IPS-NIHi11 (cell line): ENCODE measurements around the gene CABP2.
"Not testable (repeated sequence)": the region's sequence is repeated elsewhere in the genome, so short reads cannot be mapped to it uniquely, and the experiment has no call there.

ENCODE experiments used
- DNase-seq: peaks from one replicate; pipeline ENCODE4 v3.0.0; 2012; ENCODE audit warnings: mixed read lengths, low spot score

The CABP2 gene

DNA sequence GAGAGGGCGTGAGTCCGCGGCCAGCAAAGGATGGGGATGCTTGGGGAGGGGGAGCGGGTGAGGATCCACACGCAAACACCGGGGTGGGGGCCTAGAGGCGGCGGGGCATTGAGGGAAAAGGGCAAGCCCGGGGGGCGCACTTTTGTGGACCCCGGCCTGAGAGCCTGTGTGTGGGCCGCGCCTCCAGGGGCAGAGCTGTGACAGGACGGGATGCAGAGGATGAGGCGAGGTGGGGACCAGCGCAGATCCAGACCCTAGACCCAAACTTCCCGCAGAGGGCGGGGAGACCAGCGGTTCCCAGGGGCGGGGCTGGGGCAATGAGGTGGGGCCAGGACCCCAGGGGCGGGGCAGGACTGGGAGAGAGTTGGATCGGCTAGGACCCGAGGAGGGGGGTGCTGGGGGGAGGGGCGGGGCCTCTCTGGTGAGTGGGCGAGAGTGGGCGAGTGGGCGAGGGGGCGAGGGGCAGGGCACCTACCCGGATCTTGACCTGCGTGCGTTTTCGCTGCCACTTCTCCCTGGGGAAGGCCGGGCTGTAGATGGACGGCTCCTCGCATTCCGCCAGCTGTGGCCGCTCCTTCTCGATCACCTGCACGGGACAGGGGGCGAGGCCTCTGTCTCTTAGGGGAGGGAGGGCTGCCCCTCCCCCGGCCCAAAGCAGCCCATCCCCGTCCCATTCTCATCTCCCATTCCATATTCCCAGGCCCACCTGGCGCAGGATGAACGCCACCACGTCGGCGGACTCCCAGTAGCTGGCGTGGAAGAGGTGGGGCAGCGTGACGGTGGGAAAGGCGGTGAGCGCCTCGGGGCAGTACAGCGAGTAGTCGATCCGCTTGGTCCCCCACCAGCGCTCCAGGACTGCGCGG, 28.6 kb downstream of the CABP2 start:
- peak; percentile 70 for DNase-seq

GRCh38 chr11:67493548-67494370, 29.5 kb downstream of the CABP2 start:
- DNase-seq: no peak

DNA sequence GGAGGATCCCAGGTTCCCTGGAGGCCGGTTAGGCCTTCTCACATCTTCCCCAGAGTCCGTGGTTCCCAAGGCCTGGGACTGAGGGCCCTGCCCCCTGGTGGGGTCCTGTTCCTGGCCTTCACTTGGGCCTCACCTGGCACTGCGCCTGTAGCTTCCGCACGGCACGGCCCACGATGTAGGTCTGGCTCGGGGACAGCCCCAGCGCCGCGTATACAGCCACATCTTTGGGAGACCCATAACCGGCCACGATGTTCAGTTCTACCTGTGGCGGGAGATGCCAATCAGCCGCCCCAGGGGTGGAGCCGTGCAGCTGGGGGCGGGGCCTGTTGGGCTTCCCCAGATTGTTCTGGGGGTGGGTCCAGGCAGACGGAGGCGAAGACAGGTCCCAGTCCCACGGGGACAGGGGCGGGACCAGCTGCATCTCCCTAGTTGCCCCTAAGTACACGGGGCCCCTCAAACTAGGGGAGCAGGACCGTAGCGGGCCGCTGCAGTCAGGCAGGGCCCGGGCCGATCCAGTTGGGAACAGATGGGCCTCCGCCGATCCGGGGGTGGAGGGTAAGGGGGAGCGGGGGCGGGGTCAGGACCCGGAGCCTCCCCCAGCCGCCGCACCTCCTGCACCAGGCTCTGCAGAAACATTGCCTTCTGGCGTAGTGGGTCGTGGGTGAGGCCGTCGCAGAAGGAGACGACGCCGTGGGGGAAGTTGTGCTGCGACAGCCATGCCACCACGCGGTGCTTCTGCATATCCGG, 30.3 kb downstream of the CABP2 start:
- DNase-seq: peak; percentile 83

- DNase-seq: no peak
Observed at GRCh38 chr11:67492069-67492727, 31.0 kb downstream of the CABP2 start.

- no peak for DNase-seq
Observed at GRCh38 chr11:67491276-67492068, 31.8 kb downstream of the CABP2 start.

GRCh38 chr11:67490727-67491065, 32.5 kb downstream of the CABP2 start:
- DNase-seq: no peak

DNA sequence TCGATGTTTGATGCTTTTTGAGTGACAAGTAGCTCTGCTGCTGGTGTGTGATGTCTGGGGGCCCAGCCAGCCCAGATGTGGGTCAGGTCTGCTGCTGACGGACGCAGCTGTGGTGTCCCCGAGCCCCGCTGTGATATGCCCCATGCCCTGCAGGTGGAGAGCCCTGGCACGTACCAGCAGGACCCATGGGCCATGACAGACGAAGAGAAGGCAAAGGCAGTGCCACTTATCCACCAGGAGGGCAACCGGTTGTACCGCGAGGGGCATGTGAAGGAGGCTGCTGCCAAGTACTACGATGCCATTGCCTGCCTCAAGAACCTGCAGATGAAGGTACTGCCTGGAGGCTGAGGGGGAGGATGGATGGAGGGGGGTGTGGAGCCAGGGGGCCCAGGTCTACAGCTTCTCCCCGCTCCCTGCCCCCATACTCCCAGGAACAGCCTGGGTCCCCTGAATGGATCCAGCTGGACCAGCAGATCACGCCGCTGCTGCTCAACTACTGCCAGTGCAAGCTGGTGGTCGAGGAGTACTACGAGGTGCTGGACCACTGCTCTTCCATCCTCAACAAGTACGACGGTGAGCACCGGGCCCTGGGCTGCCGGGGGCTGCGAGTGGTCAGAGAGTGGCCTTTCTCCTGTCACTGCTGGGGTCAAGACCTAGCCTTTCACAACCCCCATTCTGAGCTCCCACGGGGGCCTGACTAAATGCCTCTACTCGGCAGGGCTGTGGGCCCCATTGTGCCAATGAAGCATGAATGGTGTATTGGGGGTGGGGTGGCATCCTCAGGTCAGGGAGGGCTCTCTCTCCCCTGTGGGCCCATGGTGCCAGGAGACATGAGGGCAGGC, 33.1 kb downstream of the CABP2 start:
- DNase-seq: no peak

GRCh38 chr11:67489203-67489884, 33.9 kb downstream of the CABP2 start:
- DNase-seq: no peak

DNA sequence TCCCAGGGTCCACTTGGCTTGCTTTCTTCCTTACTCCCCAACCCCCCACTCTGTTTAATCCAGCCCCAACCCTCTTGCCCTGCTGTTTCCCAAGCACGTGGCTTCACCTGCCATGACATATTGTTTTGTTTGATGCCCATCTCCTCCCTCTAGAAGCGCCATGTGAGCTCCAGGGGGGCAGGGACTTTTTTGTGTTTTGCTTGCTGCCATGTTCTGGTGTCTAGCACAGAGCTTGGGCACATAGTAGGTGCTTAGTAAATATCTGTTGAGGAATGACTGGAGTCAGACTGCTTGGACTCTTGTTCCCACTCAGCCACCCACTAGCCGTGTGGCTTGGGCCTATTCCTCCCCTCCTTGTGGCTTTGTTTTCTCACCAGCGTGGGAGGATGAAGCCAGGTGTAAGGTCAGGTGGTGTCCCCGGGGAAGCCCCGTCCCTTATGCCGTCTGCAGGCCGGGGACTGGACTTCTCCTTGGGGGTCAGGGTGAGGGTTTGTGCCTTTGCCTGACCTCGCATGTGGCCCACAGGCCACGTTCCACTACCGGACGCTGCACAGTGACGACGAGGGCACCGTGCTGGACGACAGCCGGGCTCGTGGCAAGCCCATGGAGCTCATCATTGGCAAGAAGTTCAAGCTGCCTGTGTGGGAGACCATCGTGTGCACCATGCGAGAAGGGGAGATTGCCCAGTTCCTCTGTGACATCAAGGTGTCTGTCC, 36.6 kb downstream of the CABP2 start:
- no peak for DNase-seq

GRCh38 chr11:67485873-67486361, 37.3 kb downstream of the CABP2 start:
- not testable (repeated sequence) for DNase-seq

GRCh38 chr11:67484847-67485311, 38.4 kb downstream of the CABP2 start:
- DNase-seq: no peak

GRCh38 chr11:67483831-67484665, 39.2 kb downstream of the CABP2 start:
- no peak for DNase-seq

DNA sequence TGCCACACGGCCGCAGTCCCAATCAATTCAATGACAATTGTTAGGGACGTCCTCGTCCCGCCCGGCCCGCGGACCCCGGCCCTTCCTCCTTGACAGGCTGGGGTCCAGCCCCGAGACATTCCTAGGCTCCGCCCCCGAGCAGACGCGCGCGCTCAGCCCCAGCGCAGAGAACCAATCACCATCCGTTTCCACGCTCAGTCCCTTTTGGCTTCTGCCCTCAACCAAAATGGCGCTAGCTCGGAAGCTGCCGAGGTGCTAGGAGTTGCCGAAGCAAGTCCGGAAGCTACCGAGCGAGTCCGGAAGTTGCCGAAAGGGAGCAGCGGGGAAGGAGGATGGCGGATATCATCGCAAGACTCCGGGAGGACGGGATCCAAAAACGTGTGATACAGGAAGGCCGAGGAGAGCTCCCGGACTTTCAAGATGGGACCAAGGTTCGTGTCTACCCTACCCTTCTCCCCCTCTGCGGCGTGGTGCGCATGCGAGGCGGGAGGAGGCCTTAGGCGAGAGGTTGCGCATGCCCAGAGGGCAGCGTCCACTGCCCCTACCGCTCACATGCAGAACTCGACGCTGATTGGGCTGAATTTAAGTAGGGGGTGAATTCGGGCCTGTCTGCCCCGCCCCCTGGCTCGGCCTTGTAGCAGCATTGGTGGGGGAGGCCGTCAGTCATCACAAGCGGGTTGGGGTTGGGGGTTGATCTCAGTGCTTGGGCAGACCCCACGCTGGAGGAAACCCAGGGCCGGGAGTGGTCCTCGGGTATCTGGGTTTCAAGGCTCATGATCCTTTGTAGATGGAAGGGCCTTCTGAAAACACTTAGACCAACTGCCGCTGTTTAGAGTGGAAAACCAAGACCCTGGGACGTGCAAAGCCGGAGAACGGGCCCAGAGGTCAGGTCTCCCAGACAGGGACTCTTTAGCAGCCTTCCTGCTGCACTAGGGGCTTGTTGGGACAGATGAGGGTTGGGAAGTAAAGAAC, 40.1 kb downstream of the CABP2 start, which contains the start of gene AIP:
Gene AIP (plus strand): TSS at position 200 of the 972 bp plus-strand sequence. CDS start 133 bp downstream, at position 333.
- peak; percentile 99 for DNase-seq

DNA sequence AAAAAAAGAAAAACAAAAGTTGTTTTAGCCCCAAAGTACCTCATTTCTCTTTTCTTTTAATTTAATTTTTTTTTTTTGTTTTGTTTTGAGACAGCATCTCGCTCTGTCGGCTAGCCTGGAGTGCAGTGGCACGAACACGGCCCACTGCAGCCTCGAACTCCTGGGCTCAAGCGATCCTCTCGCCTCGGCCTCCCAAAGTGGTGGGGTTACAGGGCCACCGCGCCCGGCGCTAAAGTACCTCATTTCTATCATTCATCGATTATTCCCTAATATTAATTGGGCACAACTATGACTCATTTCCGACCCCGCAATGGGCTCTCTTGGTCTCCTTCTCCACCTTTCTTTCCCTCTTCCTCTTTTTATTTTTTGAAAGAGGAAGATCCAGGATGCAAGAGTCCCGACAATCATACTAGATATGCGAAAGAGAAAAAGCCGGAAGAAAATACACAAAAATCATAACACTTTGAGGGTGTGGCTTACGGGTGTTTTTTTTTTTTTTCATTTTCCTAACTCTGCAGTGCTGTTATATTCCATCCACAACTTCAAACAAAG, 40.9 kb downstream of the CABP2 start:
- DNase-seq: no peak

- DNase-seq: not testable (repeated sequence)
Observed at GRCh38 chr11:67477344-67478050, 45.7 kb downstream of the CABP2 start.
